ENCODE measurements around the gene MOB4. TPM values are rescaled to one million over a fixed set of nuclear protein-coding genes. Genes with fewer than 3 reads are reported as not detected.

MOB4 gene
- polyA plus RNA-seq, 1 donor, result 33.4 TPM

DNA sequence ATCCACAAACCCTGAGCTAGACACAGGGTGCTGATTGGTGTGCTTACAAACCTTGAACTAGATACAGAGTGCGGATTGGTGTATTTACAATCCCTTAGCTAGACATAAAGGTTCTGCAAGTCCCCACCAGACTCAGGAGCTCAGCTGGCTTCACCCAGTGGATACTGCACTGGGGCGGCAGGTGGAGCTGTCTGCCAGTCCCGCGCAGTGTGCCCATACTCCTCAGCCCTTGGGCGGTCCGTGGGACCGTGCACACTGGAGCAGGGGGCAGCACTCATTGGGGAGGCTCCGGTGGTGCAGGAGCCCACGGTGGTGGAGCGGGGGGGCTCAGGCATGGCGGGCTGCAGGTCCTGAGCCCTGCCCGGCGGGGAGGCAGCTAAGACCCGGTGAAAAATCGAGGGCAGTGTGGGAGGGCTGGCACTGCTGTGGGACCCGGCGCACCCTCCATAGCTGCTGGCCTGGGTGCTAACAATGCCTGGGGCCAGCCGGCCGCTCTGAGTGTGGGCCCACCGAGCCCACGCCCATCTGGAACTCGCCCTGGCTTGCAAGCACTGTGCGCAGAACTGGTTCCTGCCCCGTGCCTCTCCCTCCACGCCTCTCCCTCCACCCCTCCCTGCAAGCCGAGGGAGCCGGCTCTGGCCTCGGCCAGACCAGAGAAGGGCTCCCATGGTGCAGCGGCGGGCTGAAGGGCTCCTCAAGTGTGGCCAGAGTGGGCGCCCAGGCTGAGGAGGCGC, 75.6 kb downstream of the MOB4 start:
- DNase-seq, result no peak

DNA sequence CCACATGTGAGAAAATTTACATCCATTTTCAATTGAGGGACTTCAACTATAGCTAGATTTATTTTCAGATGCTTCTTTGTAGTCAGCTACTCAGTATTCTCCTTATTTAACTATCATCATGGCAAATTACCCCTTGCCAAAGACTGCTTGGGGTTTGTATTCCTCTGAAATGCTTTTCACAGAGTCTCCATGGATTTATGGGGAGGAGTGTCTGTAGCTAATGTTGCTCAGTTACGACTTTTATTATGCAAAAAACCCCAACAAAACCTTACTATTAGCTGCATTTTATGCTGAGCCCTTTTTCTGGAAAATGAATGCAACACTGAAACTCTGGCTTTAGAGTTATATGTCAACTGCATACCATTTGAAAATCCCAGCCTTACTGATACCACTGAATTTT, 80.9 kb downstream of the MOB4 start:
- DNase-seq, result peak; percentile 64

GRCh38 chr2:197597166-197597565, 81.3 kb downstream of the MOB4 start:
- no peak for DNase-seq

DNA sequence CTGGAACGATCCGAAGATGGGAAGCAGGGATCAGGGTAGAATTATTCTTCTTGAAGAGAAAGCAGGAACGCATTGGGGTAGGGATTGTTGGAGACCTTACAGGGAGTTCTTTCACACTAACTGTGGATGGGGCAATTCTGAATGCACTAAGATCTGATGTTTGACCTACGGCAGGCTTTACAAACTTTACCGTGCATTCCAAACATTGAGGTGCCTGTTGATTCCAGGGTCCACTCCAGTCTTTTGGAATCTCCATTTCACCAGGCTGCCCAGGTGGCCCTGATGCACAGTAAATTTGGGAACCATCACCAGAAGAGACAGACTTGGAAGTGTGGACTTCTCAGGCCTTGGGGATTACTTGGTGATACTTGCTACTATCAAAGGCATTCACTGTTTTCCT, 82.6 kb downstream of the MOB4 start:
- DNase-seq, result no peak

GRCh38 chr2:197599285-197599965, 83.6 kb downstream of the MOB4 start:
- no peak for DNase-seq

DNA sequence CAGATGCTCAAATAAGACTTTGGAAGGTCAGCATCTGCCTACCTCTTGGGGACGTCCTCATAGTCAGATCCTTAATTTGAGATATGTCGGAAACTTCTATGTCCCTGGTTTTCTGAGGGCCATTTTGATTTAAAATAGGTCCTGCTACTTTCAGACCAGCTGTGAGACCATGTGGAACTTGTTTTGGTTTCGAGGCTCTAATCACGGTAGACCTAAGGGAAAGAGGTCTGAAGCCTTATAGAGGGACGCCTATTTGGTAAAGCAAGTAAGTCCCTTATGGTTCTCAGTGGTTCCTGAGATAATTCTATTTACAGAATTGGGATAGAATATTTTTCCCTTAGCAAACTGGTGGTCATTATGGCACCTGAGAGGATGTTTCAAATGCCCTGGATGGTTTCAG, 84.4 kb downstream of the MOB4 start:
- DNase-seq, result no peak

DNA sequence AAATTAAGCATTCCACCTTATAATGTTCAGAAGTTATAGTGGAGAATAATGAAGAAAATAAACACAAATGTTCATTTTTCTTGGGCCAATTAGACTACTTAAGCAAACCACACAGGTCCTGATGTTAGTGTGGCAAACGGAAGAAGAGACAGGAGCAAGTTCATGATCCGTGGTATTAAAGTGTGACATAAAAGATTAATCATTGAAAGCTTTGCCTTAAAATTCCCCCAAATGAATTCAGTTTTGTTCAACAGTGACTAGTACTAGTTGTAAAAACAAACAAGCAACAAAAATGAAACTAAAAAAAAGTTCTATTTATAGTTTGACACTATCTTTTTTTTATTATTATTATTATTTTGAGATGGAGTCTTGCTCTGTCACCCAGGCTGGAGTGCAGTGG, 85.9 kb downstream of the MOB4 start:
- DNase-seq, result no peak

Other genes starting within 250 kb of the MOB4 start
- gene ANKRD44, start 205.3 kb upstream of the MOB4 start, polyA plus RNA-seq (ENCODE audit: insufficient read length), result 20.7 TPM
- gene SF3B1, start 81.0 kb upstream of the MOB4 start, polyA plus RNA-seq (ENCODE audit: insufficient read length), result 250 TPM
- 9.0 TPM for gene COQ10B, start 62.5 kb upstream of the MOB4 start, polyA plus RNA-seq (ENCODE audit: insufficient read length)
- 221 TPM for gene HSPD1, start 16.2 kb upstream of the MOB4 start, polyA plus RNA-seq (ENCODE audit: insufficient read length)
- 100 TPM for gene HSPE1, start 15.7 kb upstream of the MOB4 start, polyA plus RNA-seq (ENCODE audit: insufficient read length)
- gene RFTN2, start 159.5 kb downstream of the MOB4 start, polyA plus RNA-seq (ENCODE audit: insufficient read length), result 13.2 TPM
- 3.9 TPM for gene MARS2, start 189.3 kb downstream of the MOB4 start, polyA plus RNA-seq (ENCODE audit: insufficient read length)

Data from hindlimb muscle (tissue), 1 donor.